WTC11 (cell line): Measurements from ENCODE around the gene DCUN1D1. TPM values are rescaled to one million over a fixed set of nuclear protein-coding genes. Genes with fewer than 3 reads are reported as not detected.

Experiments used
- ATAC-seq: fragments of 200-7000 bp; cut with Tn5 transposase; 2 replicates; pipeline ENCODE4 v1.10.0; 2021; ENCODE audit warnings: mild to moderate bottlenecking, moderate library complexity
- CTCF ChIA-PET: fragments of 300-600 bp; sonication (Branson Sonifier 250); formaldehyde crosslinking; loops from one replicate; lab custom pipeline; 2021; ENCODE audit warnings: antibody characterized with exemption; lab: Charles Lee
- POLR2A ChIA-PET: fragments of 350-600 bp; sonication (Branson Sonifier 250); formaldehyde crosslinking; loops from one replicate; lab custom pipeline; 2021; ENCODE audit warnings: antibody characterized with exemption; lab: Charles Lee
- DNase-seq: peaks from one replicate; pipeline ENCODE4 v3.0.0; 2021; ENCODE audit warnings: low spot score
- H3K27ac Mint-ChIP-seq: 2 replicates; pipeline ENCODE4 v1.8.0; 2021; ENCODE audit warnings: mixed read lengths
- H3K27me3 Mint-ChIP-seq: 2 replicates; pipeline ENCODE4 v1.8.0; 2021; ENCODE audit warnings: low read depth, mild to moderate bottlenecking, moderate library complexity, mixed read lengths
- H3K36me3 Mint-ChIP-seq: 2 replicates; pipeline ENCODE4 v1.8.0; 2021; ENCODE audit warnings: mixed read lengths
- H3K4me1 Mint-ChIP-seq: 2 replicates; pipeline ENCODE4 v1.8.0; 2022; ENCODE audit warnings: mixed read lengths
- H3K4me3 Mint-ChIP-seq: 2 replicates; pipeline ENCODE4 v1.8.0; 2021; ENCODE audit warnings: mild to moderate bottlenecking, moderate library complexity, mixed read lengths
- H3K9me3 Mint-ChIP-seq: 2 replicates; pipeline ENCODE4 v1.8.0; 2021; ENCODE audit warnings: mixed read lengths
- CREM ChIP-seq: sonication (generic); formaldehyde crosslinking; IDR thresholded peaks from 2 replicates; pipeline ENCODE4 v1.8.1; 2022; ENCODE audit warnings: mild to moderate bottlenecking, missing genetic modification reagents, moderate library complexity
- FOXJ3 ChIP-seq: sonication (generic); formaldehyde crosslinking; IDR thresholded peaks from 2 replicates; pipeline ENCODE4 v1.9.0; 2021; ENCODE audit warnings: missing genetic modification reagents, mild to moderate bottlenecking, borderline replicate concordance
- GTF2I ChIP-seq: fragments of 250-450 bp; sonication (Bioruptor Pico); conservative IDR thresholded peaks from 2 replicates; pipeline ENCODE4 v1.4.0; 2021; ENCODE audit warnings: mild to moderate bottlenecking
- KAT7 ChIP-seq: sonication (generic); formaldehyde crosslinking; IDR thresholded peaks from 2 replicates; pipeline ENCODE4 v1.8.1; 2023; ENCODE audit warnings: missing genetic modification reagents, mild to moderate bottlenecking, borderline replicate concordance
- NFATC4 ChIP-seq: fragments of 250-450 bp; sonication (Bioruptor Pico); IDR thresholded peaks from 2 replicates; pipeline ENCODE4 v1.9.0; 2021; ENCODE audit warnings: mild to moderate bottlenecking
- SMAD3 ChIP-seq: sonication (generic); formaldehyde crosslinking; IDR thresholded peaks from 2 replicates; pipeline ENCODE4 v1.8.0; 2022; ENCODE audit warnings: missing genetic modification reagents, mild to moderate bottlenecking, borderline replicate concordance
- SOX15 ChIP-seq: fragments of 250-450 bp; sonication (Bioruptor Pico); IDR thresholded peaks from 2 replicates; pipeline ENCODE4 v1.9.0; 2021; ENCODE audit warnings: mild to moderate bottlenecking
- TCF7 ChIP-seq: sonication (generic); formaldehyde crosslinking; IDR thresholded peaks from 2 replicates; pipeline ENCODE4 v1.8.0; 2022; ENCODE audit warnings: mild to moderate bottlenecking, low read depth, missing genetic modification reagents, moderate library complexity
- ZNF121 ChIP-seq: sonication (generic); formaldehyde crosslinking; IDR thresholded peaks from 2 replicates; pipeline ENCODE4 v1.8.0; 2023; ENCODE audit warnings: missing genetic modification reagents
- ZNF138 ChIP-seq: sonication (generic); formaldehyde crosslinking; conservative IDR thresholded peaks from 2 replicates; pipeline ENCODE4 v1.8.1; 2022; ENCODE audit warnings: mild to moderate bottlenecking, moderate library complexity, missing genetic modification reagents
- total RNA-seq: library from RNA; stranded (reverse); gene quantifications from 3 replicates; pipeline ENCODE4 v1.2.3, GENCODE V29; 2021
- TF ChIP-seq, protein P1 (sequence below): sonication (generic); formaldehyde crosslinking; IDR thresholded peaks from 2 replicates; pipeline ENCODE4 v1.8.1; 2022; ENCODE audit warnings: mild to moderate bottlenecking, moderate library complexity, missing genetic modification reagents
- TF ChIP-seq, protein P2 (sequence below): sonication (generic); formaldehyde crosslinking; IDR thresholded peaks from 2 replicates; pipeline ENCODE4 v1.8.1; 2023; ENCODE audit warnings: mild to moderate bottlenecking, missing genetic modification reagents, borderline replicate concordance
- TF ChIP-seq, protein P3 (sequence below): sonication (generic); formaldehyde crosslinking; IDR thresholded peaks from 2 replicates; pipeline ENCODE4 v1.8.0; 2023; ENCODE audit warnings: missing genetic modification reagents
- TF ChIP-seq, protein P4 (sequence below): sonication (generic); formaldehyde crosslinking; conservative IDR thresholded peaks from 2 replicates; pipeline ENCODE4 v1.8.1; 2022; ENCODE audit warnings: mild to moderate bottlenecking, missing genetic modification reagents
- TF ChIP-seq, protein P5 (sequence below): fragments of 250-450 bp; sonication (Bioruptor Pico); IDR thresholded peaks from 2 replicates; pipeline ENCODE4 v1.9.0; 2021; ENCODE audit warnings: mild to moderate bottlenecking
- TF ChIP-seq, protein P6 (sequence below): sonication (generic); formaldehyde crosslinking; IDR thresholded peaks from 2 replicates; pipeline ENCODE4 v1.8.1; 2023; ENCODE audit warnings: mild to moderate bottlenecking, missing genetic modification reagents, moderate library complexity
- TF ChIP-seq, protein P7 (sequence below): fragments of 250-450 bp; sonication (Bioruptor Pico); conservative IDR thresholded peaks from 2 replicates; pipeline ENCODE4 v1.9.0; 2021; ENCODE audit warnings: mild to moderate bottlenecking
- TF ChIP-seq, protein P8 (sequence below): sonication (generic); formaldehyde crosslinking; IDR thresholded peaks from 2 replicates; pipeline ENCODE4 v1.8.1; 2023; ENCODE audit warnings: mild to moderate bottlenecking, moderate library complexity, missing genetic modification reagents
- TF ChIP-seq, protein P9 (sequence below): fragments of 200-600 bp; IDR thresholded peaks from 2 replicates; pipeline ENCODE4 v1.8.0; 2022; ENCODE audit warnings: antibody characterized with exemption

Gene DCUN1D1
- total RNA-seq, 1 experiment from 2014 or later = 64.5 TPM

DNA sequence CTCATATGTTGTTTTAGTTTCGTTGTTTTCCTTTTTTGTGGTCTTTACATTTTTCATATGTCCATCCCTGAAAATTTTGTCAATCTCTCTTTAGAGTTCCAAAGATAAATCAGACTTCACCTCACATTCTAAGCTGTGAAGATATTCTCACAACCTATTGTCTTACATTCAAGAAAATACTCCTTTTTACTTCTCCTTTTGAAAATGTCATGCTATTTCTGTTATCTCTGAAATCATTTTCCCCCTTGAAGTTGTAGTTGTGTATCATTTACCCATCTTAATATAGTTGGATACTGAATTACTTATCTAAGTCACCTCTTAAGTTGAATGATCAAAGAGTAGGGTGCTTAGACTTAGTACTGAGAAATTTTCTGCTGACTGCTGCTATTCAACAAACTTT, 74.3 kb downstream of the DCUN1D1 start:
- ChIA-PET POLR2A (no interaction called here), CTCF (no interaction called here)
- ATAC-seq = no peak
- H3K4me1 Mint-ChIP-seq = 0 out of 2 replicates have a peak, but pooled peaks cover 3% of the 10 kb centered on the region
- no peak for DNase-seq
- H3K27ac Mint-ChIP-seq = no peak overlapping the region
- no peak overlapping the region for H3K4me3 Mint-ChIP-seq
- H3K27me3 Mint-ChIP-seq = no peaks in the 10 kb centered on the region
- no peak for TF ChIP-seq FOXJ3 (CRISPR knock-in tag)
- no peak for TF ChIP-seq SOX15
- TF ChIP-seq, protein P1, sequence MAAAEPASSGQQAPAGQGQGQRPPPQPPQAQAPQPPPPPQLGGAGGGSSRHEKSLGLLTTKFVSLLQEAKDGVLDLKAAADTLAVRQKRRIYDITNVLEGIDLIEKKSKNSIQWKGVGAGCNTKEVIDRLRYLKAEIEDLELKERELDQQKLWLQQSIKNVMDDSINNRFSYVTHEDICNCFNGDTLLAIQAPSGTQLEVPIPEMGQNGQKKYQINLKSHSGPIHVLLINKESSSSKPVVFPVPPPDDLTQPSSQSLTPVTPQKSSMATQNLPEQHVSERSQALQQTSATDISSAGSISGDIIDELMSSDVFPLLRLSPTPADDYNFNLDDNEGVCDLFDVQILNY (CRISPR knock-in tag) = no peak
- TF ChIP-seq, protein P2, sequence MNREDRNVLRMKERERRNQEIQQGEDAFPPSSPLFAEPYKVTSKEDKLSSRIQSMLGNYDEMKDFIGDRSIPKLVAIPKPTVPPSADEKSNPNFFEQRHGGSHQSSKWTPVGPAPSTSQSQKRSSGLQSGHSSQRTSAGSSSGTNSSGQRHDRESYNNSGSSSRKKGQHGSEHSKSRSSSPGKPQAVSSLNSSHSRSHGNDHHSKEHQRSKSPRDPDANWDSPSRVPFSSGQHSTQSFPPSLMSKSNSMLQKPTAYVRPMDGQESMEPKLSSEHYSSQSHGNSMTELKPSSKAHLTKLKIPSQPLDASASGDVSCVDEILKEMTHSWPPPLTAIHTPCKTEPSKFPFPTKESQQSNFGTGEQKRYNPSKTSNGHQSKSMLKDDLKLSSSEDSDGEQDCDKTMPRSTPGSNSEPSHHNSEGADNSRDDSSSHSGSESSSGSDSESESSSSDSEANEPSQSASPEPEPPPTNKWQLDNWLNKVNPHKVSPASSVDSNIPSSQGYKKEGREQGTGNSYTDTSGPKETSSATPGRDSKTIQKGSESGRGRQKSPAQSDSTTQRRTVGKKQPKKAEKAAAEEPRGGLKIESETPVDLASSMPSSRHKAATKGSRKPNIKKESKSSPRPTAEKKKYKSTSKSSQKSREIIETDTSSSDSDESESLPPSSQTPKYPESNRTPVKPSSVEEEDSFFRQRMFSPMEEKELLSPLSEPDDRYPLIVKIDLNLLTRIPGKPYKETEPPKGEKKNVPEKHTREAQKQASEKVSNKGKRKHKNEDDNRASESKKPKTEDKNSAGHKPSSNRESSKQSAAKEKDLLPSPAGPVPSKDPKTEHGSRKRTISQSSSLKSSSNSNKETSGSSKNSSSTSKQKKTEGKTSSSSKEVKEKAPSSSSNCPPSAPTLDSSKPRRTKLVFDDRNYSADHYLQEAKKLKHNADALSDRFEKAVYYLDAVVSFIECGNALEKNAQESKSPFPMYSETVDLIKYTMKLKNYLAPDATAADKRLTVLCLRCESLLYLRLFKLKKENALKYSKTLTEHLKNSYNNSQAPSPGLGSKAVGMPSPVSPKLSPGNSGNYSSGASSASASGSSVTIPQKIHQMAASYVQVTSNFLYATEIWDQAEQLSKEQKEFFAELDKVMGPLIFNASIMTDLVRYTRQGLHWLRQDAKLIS (CRISPR knock-in tag) = no peak
- no peak for TF ChIP-seq NFATC4 (CRISPR knock-in tag)
- no peak for TF ChIP-seq CREM
- TF ChIP-seq, protein P3, sequence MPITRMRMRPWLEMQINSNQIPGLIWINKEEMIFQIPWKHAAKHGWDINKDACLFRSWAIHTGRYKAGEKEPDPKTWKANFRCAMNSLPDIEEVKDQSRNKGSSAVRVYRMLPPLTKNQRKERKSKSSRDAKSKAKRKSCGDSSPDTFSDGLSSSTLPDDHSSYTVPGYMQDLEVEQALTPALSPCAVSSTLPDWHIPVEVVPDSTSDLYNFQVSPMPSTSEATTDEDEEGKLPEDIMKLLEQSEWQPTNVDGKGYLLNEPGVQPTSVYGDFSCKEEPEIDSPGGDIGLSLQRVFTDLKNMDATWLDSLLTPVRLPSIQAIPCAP (CRISPR knock-in tag) = no peak
- no peak for TF ChIP-seq ZNF138 (CRISPR knock-in tag)
- TF ChIP-seq, protein P4, sequence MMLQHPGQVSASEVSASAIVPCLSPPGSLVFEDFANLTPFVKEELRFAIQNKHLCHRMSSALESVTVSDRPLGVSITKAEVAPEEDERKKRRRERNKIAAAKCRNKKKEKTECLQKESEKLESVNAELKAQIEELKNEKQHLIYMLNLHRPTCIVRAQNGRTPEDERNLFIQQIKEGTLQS = no peak
- no peak for TF ChIP-seq ZNF121 (CRISPR knock-in tag)
- TF ChIP-seq KAT7 = no peak
- TF ChIP-seq, protein P5, sequence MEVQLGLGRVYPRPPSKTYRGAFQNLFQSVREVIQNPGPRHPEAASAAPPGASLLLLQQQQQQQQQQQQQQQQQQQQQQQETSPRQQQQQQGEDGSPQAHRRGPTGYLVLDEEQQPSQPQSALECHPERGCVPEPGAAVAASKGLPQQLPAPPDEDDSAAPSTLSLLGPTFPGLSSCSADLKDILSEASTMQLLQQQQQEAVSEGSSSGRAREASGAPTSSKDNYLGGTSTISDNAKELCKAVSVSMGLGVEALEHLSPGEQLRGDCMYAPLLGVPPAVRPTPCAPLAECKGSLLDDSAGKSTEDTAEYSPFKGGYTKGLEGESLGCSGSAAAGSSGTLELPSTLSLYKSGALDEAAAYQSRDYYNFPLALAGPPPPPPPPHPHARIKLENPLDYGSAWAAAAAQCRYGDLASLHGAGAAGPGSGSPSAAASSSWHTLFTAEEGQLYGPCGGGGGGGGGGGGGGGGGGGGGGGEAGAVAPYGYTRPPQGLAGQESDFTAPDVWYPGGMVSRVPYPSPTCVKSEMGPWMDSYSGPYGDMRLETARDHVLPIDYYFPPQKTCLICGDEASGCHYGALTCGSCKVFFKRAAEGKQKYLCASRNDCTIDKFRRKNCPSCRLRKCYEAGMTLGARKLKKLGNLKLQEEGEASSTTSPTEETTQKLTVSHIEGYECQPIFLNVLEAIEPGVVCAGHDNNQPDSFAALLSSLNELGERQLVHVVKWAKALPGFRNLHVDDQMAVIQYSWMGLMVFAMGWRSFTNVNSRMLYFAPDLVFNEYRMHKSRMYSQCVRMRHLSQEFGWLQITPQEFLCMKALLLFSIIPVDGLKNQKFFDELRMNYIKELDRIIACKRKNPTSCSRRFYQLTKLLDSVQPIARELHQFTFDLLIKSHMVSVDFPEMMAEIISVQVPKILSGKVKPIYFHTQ = no peak
- no peak for TF ChIP-seq GTF2I (CRISPR knock-in tag)
- no peak for TF ChIP-seq TCF7 (CRISPR knock-in tag)
- TF ChIP-seq, protein P6, sequence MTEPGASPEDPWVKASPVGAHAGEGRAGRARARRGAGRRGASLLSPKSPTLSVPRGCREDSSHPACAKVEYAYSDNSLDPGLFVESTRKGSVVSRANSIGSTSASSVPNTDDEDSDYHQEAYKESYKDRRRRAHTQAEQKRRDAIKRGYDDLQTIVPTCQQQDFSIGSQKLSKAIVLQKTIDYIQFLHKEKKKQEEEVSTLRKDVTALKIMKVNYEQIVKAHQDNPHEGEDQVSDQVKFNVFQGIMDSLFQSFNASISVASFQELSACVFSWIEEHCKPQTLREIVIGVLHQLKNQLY (CRISPR knock-in tag) = no peak
- TF ChIP-seq, protein P7, sequence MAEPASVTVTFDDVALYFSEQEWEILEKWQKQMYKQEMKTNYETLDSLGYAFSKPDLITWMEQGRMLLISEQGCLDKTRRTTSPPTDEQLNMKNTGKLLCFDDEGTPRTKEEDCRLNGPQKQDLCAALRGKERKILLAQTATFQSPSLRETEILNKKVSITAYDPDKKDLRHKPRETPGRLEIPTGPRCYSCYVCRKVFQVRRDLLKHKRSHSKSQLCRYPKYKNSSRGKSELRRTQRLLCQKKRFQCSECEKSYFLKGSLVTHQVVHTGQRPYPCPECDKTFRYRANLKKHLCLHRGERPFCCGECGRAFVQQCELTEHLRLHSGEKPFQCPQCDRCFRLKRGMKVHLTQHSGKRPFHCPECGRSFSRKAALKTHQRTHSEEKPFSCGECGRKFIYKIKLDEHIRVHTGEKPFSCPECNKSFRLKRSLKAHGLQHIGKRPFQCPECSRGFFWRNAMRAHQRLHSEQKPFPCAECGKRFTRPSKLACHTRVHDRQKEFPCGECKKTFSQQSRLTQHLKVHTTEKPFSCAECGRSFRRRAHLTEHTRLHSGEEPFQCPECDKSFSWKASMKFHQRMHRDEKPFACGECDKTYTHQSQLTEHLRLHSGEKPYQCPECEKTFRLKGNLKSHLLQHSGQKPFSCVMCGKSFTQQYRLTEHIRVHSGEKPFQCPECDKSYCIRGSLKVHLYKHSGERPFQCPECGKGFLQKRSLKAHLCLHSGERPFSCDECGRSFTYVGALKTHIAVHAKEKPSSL (CRISPR knock-in tag) = no peak
- no peak for TF ChIP-seq SMAD3 (CRISPR knock-in tag)
- TF ChIP-seq, protein P8, sequence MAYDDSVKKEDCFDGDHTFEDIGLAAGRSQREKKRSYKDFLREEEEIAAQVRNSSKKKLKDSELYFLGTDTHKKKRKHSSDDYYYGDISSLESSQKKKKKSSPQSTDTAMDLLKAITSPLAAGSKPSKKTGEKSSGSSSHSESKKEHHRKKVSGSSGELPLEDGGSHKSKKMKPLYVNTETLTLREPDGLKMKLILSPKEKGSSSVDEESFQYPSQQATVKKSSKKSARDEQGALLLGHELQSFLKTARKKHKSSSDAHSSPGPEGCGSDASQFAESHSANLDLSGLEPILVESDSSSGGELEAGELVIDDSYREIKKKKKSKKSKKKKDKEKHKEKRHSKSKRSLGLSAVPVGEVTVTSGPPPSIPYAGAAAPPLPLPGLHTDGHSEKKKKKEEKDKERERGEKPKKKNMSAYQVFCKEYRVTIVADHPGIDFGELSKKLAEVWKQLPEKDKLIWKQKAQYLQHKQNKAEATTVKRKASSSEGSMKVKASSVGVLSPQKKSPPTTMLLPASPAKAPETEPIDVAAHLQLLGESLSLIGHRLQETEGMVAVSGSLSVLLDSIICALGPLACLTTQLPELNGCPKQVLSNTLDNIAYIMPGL (CRISPR knock-in tag) = no peak
- TF ChIP-seq, protein P9, sequence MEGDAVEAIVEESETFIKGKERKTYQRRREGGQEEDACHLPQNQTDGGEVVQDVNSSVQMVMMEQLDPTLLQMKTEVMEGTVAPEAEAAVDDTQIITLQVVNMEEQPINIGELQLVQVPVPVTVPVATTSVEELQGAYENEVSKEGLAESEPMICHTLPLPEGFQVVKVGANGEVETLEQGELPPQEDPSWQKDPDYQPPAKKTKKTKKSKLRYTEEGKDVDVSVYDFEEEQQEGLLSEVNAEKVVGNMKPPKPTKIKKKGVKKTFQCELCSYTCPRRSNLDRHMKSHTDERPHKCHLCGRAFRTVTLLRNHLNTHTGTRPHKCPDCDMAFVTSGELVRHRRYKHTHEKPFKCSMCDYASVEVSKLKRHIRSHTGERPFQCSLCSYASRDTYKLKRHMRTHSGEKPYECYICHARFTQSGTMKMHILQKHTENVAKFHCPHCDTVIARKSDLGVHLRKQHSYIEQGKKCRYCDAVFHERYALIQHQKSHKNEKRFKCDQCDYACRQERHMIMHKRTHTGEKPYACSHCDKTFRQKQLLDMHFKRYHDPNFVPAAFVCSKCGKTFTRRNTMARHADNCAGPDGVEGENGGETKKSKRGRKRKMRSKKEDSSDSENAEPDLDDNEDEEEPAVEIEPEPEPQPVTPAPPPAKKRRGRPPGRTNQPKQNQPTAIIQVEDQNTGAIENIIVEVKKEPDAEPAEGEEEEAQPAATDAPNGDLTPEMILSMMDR = no peak
- H3K9me3 Mint-ChIP-seq = no peaks in the 10 kb centered on the region
- no peaks in the 10 kb centered on the region for H3K36me3 Mint-ChIP-seq
